H1 (cell line): ENCODE data around the gene AGAP1. TPM values are rescaled to one million over a fixed set of nuclear protein-coding genes. Genes with fewer than 3 reads are reported as not detected.

ENCODE experiments used
- CTCF ChIA-PET: fragments of 300-600 bp; sonication (Branson Sonifier 250); formaldehyde crosslinking; loops from one replicate; lab custom pipeline; 2021; ENCODE audit not compliant: partially characterized antibody; lab: Charles Lee
- POLR2A ChIA-PET: fragments of 300-600 bp; sonication (Branson Sonifier 250); formaldehyde crosslinking; loops from one replicate; lab custom pipeline; 2021; ENCODE audit warnings: inconsistent platforms; ENCODE audit not compliant: partially characterized antibody; lab: Charles Lee
- DNase-seq, 2 experiments: peaks; one replicate each; pipeline versions ENCODE4 v3.0.0 to v3.0.0-alpha.2; 2010 to 2022; ENCODE audit warnings: low spot score in 2 of 2, low read depth in 1 of 2, mixed read lengths in 1 of 2
- FAIRE-seq: peaks from 2 replicates; lab custom pipeline; 2011; peaks lifted over from hg19 to GRCh38; lab: Jason Lieb, UNC
- H2AFZ ChIP-seq: 2 replicates; pipeline ENCODE4 v1.8.1; 2012; ENCODE audit warnings: low read length, inconsistent platforms
- H2AK5ac ChIP-seq: 2 replicates; pipeline ENCODE4 v1.6.1; 2013; ENCODE audit warnings: low read depth, low read length
- H2BK120ac ChIP-seq: replicated peaks from 2 replicates; pipeline ENCODE3; 2013; ENCODE audit warnings: low read depth, low read length, inconsistent platforms
- H2BK12ac ChIP-seq: 2 replicates; pipeline ENCODE4 v1.6.1; 2013; ENCODE audit warnings: low read depth, low read length
- H2BK15ac ChIP-seq: 2 replicates; pipeline ENCODE4 v1.6.1; 2013; ENCODE audit warnings: low read length
- H2BK20ac ChIP-seq: 2 replicates; pipeline ENCODE4 v1.6.1; 2013; ENCODE audit warnings: low read length
- H2BK5ac ChIP-seq: 2 replicates; pipeline ENCODE4 v1.6.1; 2013; ENCODE audit warnings: low read depth, low read length
- H3K14ac ChIP-seq: 2 replicates; pipeline ENCODE4 v1.6.1; 2013; ENCODE audit warnings: inconsistent platforms; ENCODE audit not compliant: insufficient read length
- H3K18ac ChIP-seq: 2 replicates; pipeline ENCODE4 v1.6.1; 2013; ENCODE audit warnings: low read length; ENCODE audit errors: extremely low read depth
- H3K23ac ChIP-seq: 2 replicates; pipeline ENCODE4 v1.6.1; 2013; ENCODE audit warnings: inconsistent platforms; ENCODE audit not compliant: insufficient read length
- H3K23me2 ChIP-seq: 2 replicates; pipeline ENCODE4 v1.6.1; 2013; ENCODE audit warnings: low read depth, low read length
- H3K27ac ChIP-seq: 2 replicates; pipeline ENCODE4 v1.6.1; 2011; ENCODE audit warnings: low read depth, low read length, inconsistent platforms
- H3K27me3 ChIP-seq, 4 experiments: replicated peaks in 1 of 4; 1 replicate in 1 of 4; 2 replicates in 3 of 4; pipeline versions ENCODE4 v1.6.1 to v1.8.1; 2011 to 2013; ENCODE audit warnings: low read length in 3 of 4, mild to moderate bottlenecking in 3 of 4, inconsistent platforms in 2 of 4, mixed read lengths in 2 of 4, moderate library complexity in 1 of 4; ENCODE audit not compliant: control insufficient read depth in 3 of 4, insufficient read depth in 3 of 4; ENCODE audit errors: extremely low read depth in 1 of 4
- H3K36me3 ChIP-seq, 4 experiments: 2 replicates each; pipeline versions ENCODE4 v1.6.1 to v1.8.1; 2011 to 2013; ENCODE audit warnings: mild to moderate bottlenecking in 4 of 4, low read length in 3 of 4, moderate library complexity in 2 of 4, control low read depth in 1 of 4, inconsistent platforms in 1 of 4; ENCODE audit not compliant: insufficient read depth in 4 of 4, control insufficient read depth in 2 of 4
- H3K4ac ChIP-seq: replicated peaks from 2 replicates; pipeline ENCODE3; 2013; ENCODE audit warnings: low read length, low read depth, mixed read lengths, inconsistent platforms; ENCODE audit not compliant: insufficient read length
- H3K4me1 ChIP-seq, 4 experiments: replicated peaks in 1 of 4; 1 replicate in 1 of 4; 2 replicates in 3 of 4; pipeline versions ENCODE4 v1.6.1 to v1.8.1; 2011 to 2013; ENCODE audit warnings: low read length in 3 of 4, inconsistent platforms in 2 of 4, mixed read lengths in 1 of 4; ENCODE audit not compliant: insufficient read depth in 4 of 4, control insufficient read depth in 3 of 4
- H3K4me2 ChIP-seq, 2 experiments: 2 replicates each; pipeline versions ENCODE4 v1.6.1 to v1.8.1; 2011 to 2013; ENCODE audit warnings: low read depth in 2 of 2, low read length in 2 of 2, control low read depth in 1 of 2, inconsistent platforms in 1 of 2, mild to moderate bottlenecking in 1 of 2; ENCODE audit not compliant: insufficient read depth in 1 of 2
- H3K4me3 ChIP-seq, 4 experiments: fragments of 200-600, 300-600 bp in 1 of 4; sonication (generic), shearing (Covaris generic), sonication (Bioruptor Twin) in 1 of 4; 2 replicates each; pipeline versions ENCODE4 v1.5.1 to v1.8.1; 2011 to 2016; ENCODE audit warnings: low read length in 4 of 4, low read depth in 3 of 4, control low read depth in 2 of 4, inconsistent platforms in 2 of 4, mild to moderate bottlenecking in 2 of 4, mixed read lengths in 1 of 4, moderate library complexity in 1 of 4; ENCODE audit not compliant: insufficient read depth in 2 of 4; ENCODE audit errors: extremely low read depth in 1 of 4
- H3K56ac ChIP-seq: replicated peaks from 2 replicates; pipeline ENCODE3; 2013; ENCODE audit warnings: low read depth, mild to moderate bottlenecking, mixed read lengths, low read length, inconsistent platforms; ENCODE audit not compliant: insufficient read length
- H3K79me1 ChIP-seq: 2 replicates; pipeline ENCODE4 v1.6.1; 2013; ENCODE audit warnings: low read depth, low read length, control low read depth
- H3K79me2 ChIP-seq, 2 experiments: 2 replicates each; pipeline versions ENCODE4 v1.6.1 to v1.8.1; 2012 to 2013; ENCODE audit warnings: low read length in 2 of 2, mild to moderate bottlenecking in 2 of 2, inconsistent platforms in 1 of 2; ENCODE audit not compliant: insufficient read depth in 2 of 2, control insufficient read depth in 1 of 2
- H3K9ac ChIP-seq, 4 experiments: replicated peaks in 1 of 4; 1 replicate in 1 of 4; 2 replicates in 3 of 4; pipeline versions ENCODE4 v1.6.1 to v1.8.1; 2011 to 2013; ENCODE audit warnings: low read depth in 3 of 4, low read length in 3 of 4, control low read depth in 2 of 4, mild to moderate bottlenecking in 2 of 4, moderate library complexity in 2 of 4, inconsistent platforms in 1 of 4; ENCODE audit errors: extremely low read depth in 1 of 4
- H3K9me3 ChIP-seq, 2 experiments: 2 replicates each; pipeline versions ENCODE4 v1.6.1 to v1.8.1; 2012 to 2013; ENCODE audit warnings: mild to moderate bottlenecking in 2 of 2, moderate library complexity in 2 of 2, control low read depth in 1 of 2, inconsistent platforms in 1 of 2, low read depth in 1 of 2, low read length in 1 of 2, mixed read lengths in 1 of 2; ENCODE audit not compliant: insufficient read depth in 2 of 2
- H4K20me1 ChIP-seq, 2 experiments: replicated peaks in 1 of 2; 2 replicates each; pipeline versions ENCODE3 to v1.8.1; 2011 to 2013; ENCODE audit warnings: inconsistent platforms in 2 of 2, low read length in 2 of 2, mild to moderate bottlenecking in 1 of 2; ENCODE audit not compliant: insufficient read depth in 2 of 2, control insufficient read depth in 1 of 2
- H4K5ac ChIP-seq: 2 replicates; pipeline ENCODE4 v1.6.1; 2013; ENCODE audit warnings: low read length, low read depth, mixed read lengths, inconsistent platforms; ENCODE audit not compliant: insufficient read length
- H4K8ac ChIP-seq: 2 replicates; pipeline ENCODE4 v1.8.0; 2013; ENCODE audit warnings: mild to moderate bottlenecking, moderate library complexity, low read length, inconsistent platforms; ENCODE audit not compliant: insufficient read depth; ENCODE audit errors: extremely low read depth
- H4K91ac ChIP-seq: replicated peaks from 2 replicates; pipeline ENCODE3; 2013; ENCODE audit warnings: low read length, mixed read lengths, inconsistent platforms; ENCODE audit not compliant: insufficient read length
- BACH1 ChIP-seq: IDR thresholded peaks from 2 replicates; pipeline ENCODE4 v1.6.1; 2012; ENCODE audit warnings: low read length, improper control_type of control experiment
- JUND ChIP-seq: IDR thresholded peaks from 2 replicates; pipeline ENCODE4 v1.6.1; 2011; ENCODE audit warnings: mild to moderate bottlenecking, improper control_type of control experiment, low read length
- TAF1 ChIP-seq: IDR thresholded peaks from 2 replicates; pipeline ENCODE4 v1.6.1; 2011; ENCODE audit warnings: mild to moderate bottlenecking, low read depth, low read length
- TAF7 ChIP-seq: optimal IDR thresholded peaks from 2 replicates; pipeline ENCODE3; 2011; ENCODE audit warnings: low read depth, mild to moderate bottlenecking, inconsistent platforms, low read length, moderate library complexity, borderline replicate concordance
- ZNF274 ChIP-seq: IDR thresholded peaks from 2 replicates; pipeline ENCODE4 v1.7.0; 2012; ENCODE audit warnings: low read length, borderline replicate concordance; ENCODE audit errors: extremely low read depth
- WGBS, 2 experiments: shearing (Covaris generic) in 1 of 2; methylation state at CpG; one replicate each; pipeline versions ENCODE4 v1.1.6 to v1.1.7; 2013 to 2015; ENCODE audit warnings: low lambda C conversion rate in 2 of 2, mixed read lengths in 2 of 2, inconsistent platforms in 1 of 2, low coverage in 1 of 2, missing lambda C conversion rate in 1 of 2; ENCODE audit not compliant: insufficient replicate concordance in 2 of 2, insufficient coverage in 1 of 2, insufficient read length in 1 of 2; ENCODE audit errors: extremely low coverage in 1 of 2, missing lambda C conversion rate in 1 of 2; 5-methylcytosine and 5-hydroxymethylcytosine counted together
- polyA plus RNA-seq, 7 experiments: library from polyadenylated mRNA; depleted of rRNA in 3 of 7; stranded (reverse) in 5 of 7; unstranded in 2 of 7; fragments of >200 nt in 5 of 7; fragments of 200-250 nt in 2 of 7; gene quantifications; 1 replicate in 5 of 7; 2 replicates in 1 of 7; 4 replicates in 1 of 7; pipeline versions ENCODE4 v1.2.1 to v1.2.3, GENCODE V29; 2011 to 2013; ENCODE audit warnings: missing spikeins in 2 of 7, mixed read lengths in 2 of 7
- total RNA-seq: library from RNA; stranded (reverse); fragmentation: NEBNext Ultra II Directional; extraction: Animal tissue kit (Norgen Biotek cat#: 25700); gene quantifications from 2 replicates; pipeline ENCODE4 v1.2.1, GENCODE V29; 2021
- TF ChIP-seq, protein P1 (sequence below): IDR thresholded peaks from 2 replicates; pipeline ENCODE4 v1.6.1; 2011; ENCODE audit warnings: low read length, improper control_type of control experiment

The AGAP1 gene
- total and polyA plus RNA-seq, 2 of the 8 experiments (the other 6 are each of a cell fraction or from before 2014, with no cell fraction given): 18.1 to 39.4 TPM

DNA sequence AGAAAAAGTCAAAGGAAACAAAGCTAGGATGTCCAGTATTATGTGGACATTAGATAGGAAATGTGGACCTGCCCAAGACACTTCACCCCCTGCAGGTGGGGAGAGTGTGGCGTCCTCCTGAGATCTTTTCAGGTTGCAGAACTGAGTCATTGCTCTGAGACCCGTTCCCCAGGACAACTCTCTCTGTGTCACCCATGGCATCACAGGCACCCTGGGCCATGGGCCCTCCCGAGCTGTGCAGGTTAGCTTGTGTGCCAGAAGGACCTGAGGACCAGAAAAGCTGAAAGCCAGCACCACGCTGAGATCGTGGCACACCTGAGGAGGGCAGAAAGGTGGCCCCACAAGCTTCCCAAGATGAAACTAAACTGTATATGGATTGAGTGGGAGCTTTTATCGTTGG, 229.5 kb downstream of the AGAP1 start:
- Histone ChIP-seq H3K4me1 (peaks cover 0 to 2% (median 0%) of the 10 kb centered on the region in 4 experiments; a peak in 1 of 7 replicates), H3K23ac (no peak overlapping the region), H4K8ac (0 out of 2 replicates have a peak overlapping the region, but pooled peaks have one; percentile 28), H3K14ac (no peak overlapping the region), H3K4ac (no peak overlapping the region), H3K23me2 (no peaks in the 10 kb centered on the region), H2BK5ac (no peak overlapping the region), H2AFZ (no peak overlapping the region), H3K9me3 (peaks cover 0 to 1% of the 10 kb centered on the region in 2 experiments; a peak in 1 of 4 replicates), H3K56ac (no peak overlapping the region), H3K4me3 (no peak overlapping the region), H3K27me3 (no peaks in the 10 kb centered on the region), H3K36me3 (0 out of 8 replicates have a peak, but pooled peaks cover 0 to 3% (median 2%) of the 10 kb centered on the region in 4 experiments), H4K20me1 (peaks cover 4 to 5% of the 10 kb centered on the region in 2 experiments), H4K5ac (no peak overlapping the region), H2BK120ac (no peak overlapping the region), H3K27ac (no peak overlapping the region), H2AK5ac (no peak overlapping the region), H2BK15ac (no peak overlapping the region), H2BK20ac (no peak overlapping the region), H3K79me1 (peaks cover 2% of the 10 kb centered on the region; the same call in 1 of the 2 replicates), H3K9ac (no peak overlapping the region), H3K18ac (no peak overlapping the region), H3K79me2 (no peaks in the 10 kb centered on the region; a peak in 2 of 4 replicates), H4K91ac (no peak overlapping the region), H2BK12ac (no peak overlapping the region), H3K4me2 (no peak overlapping the region)
- POLR2A ChIA-PET: interaction anchor here (0.5 to 2.0 kb wide), 2 partner anchors 10 to 11 kb away, joined by 3 to 6 read pairs; no protein-coding TSS in a partner anchor
- 93% methylated on average over 6 of the region's 6 CpGs; no CpG with 5 or more reads in 1 of the 2 experiments for WGBS, 2 experiments
- FAIRE-seq (no peak), DNase-seq (no peak)
- CTCF ChIA-PET: interaction anchor here (1.0 to 2.4 kb wide), 10 partner anchors 8 to 43 kb away, joined by 3 to 15 read pairs (median 4); no protein-coding TSS in a partner anchor
- TF ChIP-seq, protein P1, sequence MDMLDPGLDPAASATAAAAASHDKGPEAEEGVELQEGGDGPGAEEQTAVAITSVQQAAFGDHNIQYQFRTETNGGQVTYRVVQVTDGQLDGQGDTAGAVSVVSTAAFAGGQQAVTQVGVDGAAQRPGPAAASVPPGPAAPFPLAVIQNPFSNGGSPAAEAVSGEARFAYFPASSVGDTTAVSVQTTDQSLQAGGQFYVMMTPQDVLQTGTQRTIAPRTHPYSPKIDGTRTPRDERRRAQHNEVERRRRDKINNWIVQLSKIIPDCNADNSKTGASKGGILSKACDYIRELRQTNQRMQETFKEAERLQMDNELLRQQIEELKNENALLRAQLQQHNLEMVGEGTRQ: no peak
- no peak for TF ChIP-seq TAF7
- TF ChIP-seq ZNF274: no peak
- TF ChIP-seq JUND: no peak
- TF ChIP-seq BACH1: no peak
- no peak for TF ChIP-seq TAF1
